Jurkat, Clone E6-1 (cell line): Measurements from ENCODE around the gene USH2A.

Source experiments
- DNase-seq: peaks from one replicate; pipeline ENCODE4 v3.0.0-alpha.2; 2011; ENCODE audit warnings: low read depth, low spot score
- H3K4me3 ChIP-seq: 2 replicates; pipeline ENCODE4 v1.5.1; 2011; ENCODE audit warnings: mild to moderate bottlenecking, low read length, control low read depth, moderate library complexity

The USH2A gene

GRCh38 chr1:215719552-215719951 is 703.7 kb downstream of the USH2A start:
- DNase-seq: no peak
- no peak overlapping the region for H3K4me3 ChIP-seq

DNA sequence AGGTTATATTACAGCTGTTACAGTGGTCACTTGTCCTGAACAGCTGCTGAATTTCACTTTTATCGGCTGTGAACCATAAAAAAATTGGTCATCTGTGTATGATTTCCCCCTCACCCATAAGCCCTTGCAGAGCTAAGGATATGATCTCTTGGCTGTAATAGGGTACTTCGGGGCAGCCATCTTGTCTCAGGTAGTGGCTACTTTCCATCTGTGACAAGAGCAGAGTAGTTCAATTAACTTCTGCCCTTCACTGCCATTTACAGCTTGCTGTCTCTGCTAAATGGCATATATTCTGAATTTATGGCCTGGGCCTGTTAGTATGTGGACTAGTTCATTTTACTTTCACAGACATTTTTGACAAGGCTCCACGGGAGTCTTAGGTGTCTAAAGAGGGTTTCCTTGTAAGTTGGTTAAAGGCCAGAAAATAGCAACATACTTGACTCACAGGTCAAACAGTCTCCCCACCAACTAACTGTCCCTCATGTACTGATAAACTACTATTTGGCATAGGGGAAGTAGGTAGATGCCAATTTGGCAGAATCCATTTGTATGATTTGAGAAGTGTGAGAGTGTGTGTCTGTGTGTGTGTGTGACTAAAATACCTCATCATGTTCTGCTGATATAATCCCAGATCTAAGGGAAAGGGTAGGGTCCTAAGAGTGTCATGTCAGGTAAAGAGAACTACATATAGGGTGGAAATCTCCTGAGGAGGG is 704.5 kb downstream of the USH2A start:
- no peak for DNase-seq
- no peak overlapping the region for H3K4me3 ChIP-seq

DNA sequence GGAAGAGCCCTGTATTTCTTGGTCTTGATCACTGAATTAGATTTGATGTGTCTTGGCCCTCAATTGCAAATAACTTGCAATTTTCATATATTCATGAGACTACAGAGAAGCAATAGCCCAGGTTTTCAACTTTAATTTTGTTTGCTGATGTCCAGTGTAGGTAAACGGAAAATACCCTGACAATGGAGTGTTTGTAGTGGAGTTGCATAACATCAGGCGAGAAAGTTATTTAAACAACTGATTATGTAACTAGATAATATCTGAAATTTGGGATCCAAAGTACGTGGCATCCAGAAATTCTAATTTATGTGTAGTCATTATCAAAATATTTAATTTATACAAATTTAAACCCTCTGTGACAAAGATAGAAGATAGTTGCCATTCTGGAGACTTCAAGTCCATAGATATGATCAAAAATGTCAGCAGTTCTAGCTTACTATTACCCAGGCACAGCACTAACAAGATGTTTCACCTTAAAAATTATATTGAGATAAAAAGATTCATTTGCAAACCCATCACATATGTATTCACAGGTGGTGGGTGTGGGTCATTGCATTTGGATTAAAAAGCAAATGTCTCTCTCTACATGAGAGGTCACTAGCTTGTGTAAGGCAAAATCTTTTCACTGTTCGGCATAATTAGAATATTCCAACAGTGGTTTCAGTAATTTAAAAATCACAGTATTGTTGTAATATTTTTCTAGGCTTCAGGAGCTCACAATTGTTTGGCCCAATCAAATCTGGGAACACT is 705.4 kb downstream of the USH2A start:
- no peak overlapping the region for H3K4me3 ChIP-seq
- no peak for DNase-seq

DNA sequence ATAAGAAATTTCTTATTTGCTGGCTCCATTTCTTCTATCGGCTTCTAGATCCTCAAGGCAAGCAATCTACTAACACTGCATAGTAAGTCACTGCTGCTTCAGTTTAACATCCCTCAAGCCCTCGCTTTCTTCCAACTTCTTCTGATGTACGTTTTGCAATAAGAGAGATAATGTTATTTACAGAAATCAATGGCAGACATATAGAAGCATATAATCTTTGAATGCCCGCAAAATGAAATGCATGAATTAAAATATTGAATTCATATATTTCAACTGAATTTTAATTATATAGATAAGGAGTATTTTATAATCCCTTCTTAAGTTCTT is 712.4 kb downstream of the USH2A start:
- DNase-seq: no peak
- no peak overlapping the region for H3K4me3 ChIP-seq

DNA sequence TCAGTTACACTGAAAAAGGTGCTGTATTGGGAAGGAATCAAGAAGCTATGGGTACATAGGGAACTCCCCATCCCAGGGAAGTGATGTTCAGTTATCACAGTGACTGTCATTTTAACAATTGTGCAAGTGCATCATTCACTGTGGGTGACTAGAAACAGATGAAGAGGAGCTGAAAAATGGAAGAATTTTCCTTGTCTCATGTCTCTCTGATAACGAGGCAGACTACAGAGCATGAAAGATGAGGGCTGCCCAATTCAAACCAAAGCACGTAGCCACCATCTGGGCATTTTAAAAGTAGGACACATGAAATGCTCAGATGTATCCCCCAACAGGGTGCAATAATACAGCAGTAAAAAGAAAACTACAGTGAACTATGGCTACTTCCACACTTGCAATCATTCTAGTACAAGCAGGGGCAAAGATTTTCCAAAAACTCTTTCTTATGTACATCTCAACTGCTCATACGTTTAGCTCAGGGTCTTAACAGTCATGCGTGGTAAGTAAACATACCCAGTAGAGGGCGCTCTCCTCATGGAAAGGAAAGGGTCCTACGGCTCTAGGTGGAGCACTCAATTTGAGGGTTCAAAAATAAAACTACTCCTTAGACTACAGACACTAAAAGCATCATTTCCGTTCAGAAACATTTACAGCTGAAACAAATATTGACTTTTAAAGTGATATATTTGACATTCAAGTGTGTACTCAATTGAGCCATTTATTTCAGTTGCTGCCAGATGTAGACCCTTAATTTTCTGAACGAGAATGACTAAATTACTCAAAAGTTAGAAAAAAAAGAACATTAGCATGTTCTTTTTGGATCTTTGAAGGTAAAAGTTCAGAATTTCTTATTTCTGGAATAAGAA is 713.0 kb downstream of the USH2A start:
- no peak overlapping the region for H3K4me3 ChIP-seq
- DNase-seq: peak; percentile 66

- DNase-seq: no peak
- no peak overlapping the region for H3K4me3 ChIP-seq
These were observed 719.0 kb downstream of the USH2A start for GRCh38 chr1:215704089-215704860.

DNA sequence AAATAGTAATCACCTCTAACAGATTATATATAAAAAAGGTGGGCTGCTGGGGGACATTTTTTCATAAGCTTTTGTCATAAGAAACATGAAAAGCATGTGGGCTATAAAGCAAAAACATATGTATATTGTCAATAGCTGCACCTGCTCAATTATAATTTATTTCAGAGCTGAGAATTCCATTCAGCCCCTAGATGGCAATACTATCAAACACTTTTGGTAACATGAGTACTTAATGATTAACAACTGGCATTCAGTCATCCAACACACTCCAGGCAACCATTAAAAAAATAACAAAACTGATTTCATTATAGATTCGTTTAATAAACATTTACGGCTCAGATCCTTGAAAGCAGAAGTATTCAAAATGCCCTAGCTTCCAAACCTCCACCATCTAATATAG is 741.0 kb downstream of the USH2A start:
- no peak overlapping the region for H3K4me3 ChIP-seq
- DNase-seq: no peak

GRCh38 chr1:215681041-215681440 is 742.2 kb downstream of the USH2A start:
- no peak for DNase-seq
- H3K4me3 ChIP-seq: no peak overlapping the region

DNA sequence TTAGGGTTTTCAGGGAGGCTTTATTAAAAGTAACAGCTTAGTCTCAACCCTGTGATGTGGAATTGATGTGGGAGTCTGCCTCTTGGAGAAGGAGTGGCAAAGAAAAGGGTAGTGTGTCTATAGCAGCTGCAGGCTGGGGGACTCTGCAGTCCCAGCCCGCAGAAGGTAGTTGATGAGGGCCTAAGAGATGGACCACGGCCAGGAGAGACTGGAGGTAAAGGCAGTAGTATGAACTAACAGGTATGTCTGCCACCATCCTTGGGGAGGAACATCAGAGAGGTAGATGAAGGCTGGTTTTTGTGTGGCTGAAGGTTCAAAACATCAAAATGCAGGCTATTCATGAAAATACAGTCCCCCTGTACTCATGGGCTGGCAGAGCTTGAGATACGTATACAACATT is 744.0 kb downstream of the USH2A start:
- H3K4me3 ChIP-seq: no peak overlapping the region
- no peak for DNase-seq

GRCh38 chr1:215677112-215677511 is 746.1 kb downstream of the USH2A start:
- H3K4me3 ChIP-seq: no peak overlapping the region
- DNase-seq: no peak

DNA sequence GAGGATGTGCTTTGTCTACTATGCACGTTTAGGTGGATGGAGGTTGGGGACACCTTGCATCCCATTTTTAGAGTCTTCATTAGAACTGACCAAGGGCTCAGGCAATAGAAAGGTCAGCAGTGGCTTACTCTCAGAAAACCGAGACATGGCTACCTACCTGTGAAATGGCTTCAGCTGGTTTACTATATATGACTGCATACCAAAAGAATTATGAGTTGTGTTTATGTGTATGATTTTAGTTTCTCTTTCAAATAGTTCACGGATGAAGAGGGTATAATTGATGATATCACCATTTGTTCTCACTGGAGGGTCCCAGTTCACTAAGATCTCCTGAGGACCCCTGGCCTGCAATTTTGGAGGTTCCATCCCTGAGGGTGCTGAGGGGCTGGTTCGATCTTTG is 749.3 kb downstream of the USH2A start:
- DNase-seq: no peak
- no peak overlapping the region for H3K4me3 ChIP-seq

- DNase-seq: no peak
- no peak overlapping the region for H3K4me3 ChIP-seq
These were observed 750.8 kb downstream of the USH2A start for GRCh38 chr1:215672482-215672881.

DNA sequence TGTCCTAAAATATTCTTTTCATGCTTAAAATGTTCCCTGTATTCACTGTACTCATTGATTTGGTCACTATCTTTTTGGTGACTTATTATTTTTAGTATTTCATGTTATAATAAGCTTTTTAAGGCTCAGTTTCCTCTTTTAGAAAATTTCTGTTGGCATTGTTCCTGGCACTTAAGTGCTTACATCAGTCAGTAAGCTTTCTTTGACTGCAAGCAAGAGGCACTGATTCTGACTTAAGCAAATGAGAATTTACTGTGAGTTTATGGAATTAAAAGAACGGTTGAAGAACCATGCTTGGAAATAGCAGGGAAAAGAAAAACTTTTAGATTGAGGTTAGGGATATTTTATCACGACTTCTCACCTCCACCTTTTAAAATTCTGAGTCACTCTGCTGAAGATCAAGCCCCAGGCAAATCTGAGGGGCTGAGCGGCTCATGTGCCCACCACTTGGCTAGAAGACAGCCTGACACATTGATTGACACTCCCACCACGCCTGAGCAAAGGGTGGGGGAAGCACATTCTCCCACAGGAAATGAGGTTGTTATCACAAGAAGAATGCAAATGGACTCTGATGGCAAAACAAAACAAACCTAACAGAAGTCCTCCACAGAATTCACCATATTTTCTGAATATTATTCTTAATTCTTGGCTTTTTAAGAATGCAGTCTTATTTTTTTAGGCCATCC is 753.3 kb downstream of the USH2A start:
- no peak for DNase-seq

GRCh38 chr1:215667761-215668160 is 755.5 kb downstream of the USH2A start:
- DNase-seq: no peak
- H3K4me3 ChIP-seq: no peak overlapping the region

More for the DNA sequence above, 753.3 kb downstream of the USH2A start:
- no peak overlapping the region for H3K4me3 ChIP-seq

GRCh38 chr1:215665215-215665614 is 758.0 kb downstream of the USH2A start:
- H3K4me3 ChIP-seq: no peak overlapping the region
- DNase-seq: no peak

DNA sequence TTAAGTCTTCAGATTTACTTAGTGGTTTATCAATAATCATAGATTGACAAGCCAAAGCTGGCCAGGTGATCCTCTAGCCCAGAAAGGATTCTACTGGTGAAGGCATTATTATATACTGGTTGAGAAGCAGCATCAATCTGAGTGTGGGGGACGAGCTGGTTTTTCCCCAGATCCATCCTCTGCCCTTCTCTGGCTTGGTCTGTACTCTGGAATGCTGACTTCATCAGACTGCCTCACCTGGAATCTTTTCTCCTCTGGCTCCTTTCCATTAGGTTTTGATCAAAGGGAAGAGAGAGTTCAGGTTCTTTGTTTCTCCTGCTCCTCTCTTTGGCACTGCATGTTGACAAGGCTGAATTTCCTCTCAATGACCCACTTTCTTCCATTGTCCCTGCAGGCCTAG is 762.2 kb downstream of the USH2A start:
- DNase-seq: no peak
- no peak overlapping the region for H3K4me3 ChIP-seq

GRCh38 chr1:215660259-215660658 is 763.0 kb downstream of the USH2A start:
- no peak for DNase-seq
- no peak overlapping the region for H3K4me3 ChIP-seq

- DNase-seq: no peak
- H3K4me3 ChIP-seq: no peak overlapping the region
These were observed 766.2 kb downstream of the USH2A start for GRCh38 chr1:215657047-215657446.

DNA sequence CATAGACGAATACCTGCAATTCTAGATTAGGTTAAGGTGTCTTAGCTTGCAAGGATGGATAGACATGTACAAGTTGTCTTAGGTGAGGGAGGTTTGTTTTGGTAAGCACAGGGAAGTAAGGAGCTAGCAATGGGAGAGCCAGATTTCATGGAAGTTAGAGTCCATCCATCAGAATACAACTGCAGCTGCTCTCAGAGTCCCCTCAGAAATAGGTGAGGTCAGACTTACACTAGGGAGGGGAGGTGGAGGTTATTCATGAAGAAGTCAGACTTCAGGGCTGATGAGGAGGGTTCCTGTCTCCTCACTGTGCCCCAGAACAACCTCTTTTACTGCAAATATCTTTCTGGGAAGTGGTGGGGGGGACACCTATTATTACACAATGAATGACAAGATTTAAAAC is 770.9 kb downstream of the USH2A start:
- H3K4me3 ChIP-seq: no peak overlapping the region
- DNase-seq: no peak
